NT2/D1 (cell line): ENCODE measurements around the gene PROX2.

Experiments used
- SUZ12 ChIP-seq: IDR thresholded peaks from 2 replicates; pipeline ENCODE4 v1.6.1; 2011; ENCODE audit not compliant: insufficient read length, insufficient read depth; ENCODE audit errors: extremely low read depth
- YY1 ChIP-seq: IDR thresholded peaks from 2 replicates; pipeline ENCODE4 v1.6.1; 2011; ENCODE audit not compliant: insufficient read length, insufficient read depth
- ZNF274 ChIP-seq: IDR thresholded peaks from 2 replicates; pipeline ENCODE4 v1.6.1; 2011; ENCODE audit warnings: mild to moderate bottlenecking, low read depth, low read length

GRCh38 chr14:74890262-74890661 is 14.3 kb upstream of the PROX2 start:
- no peak for TF ChIP-seq YY1
- no peak for TF ChIP-seq ZNF274
- no peak for TF ChIP-seq SUZ12
